Middle frontal gyrus (tissue), 1 donor: ENCODE data around the gene RWDD1.

Experiments
- DNase-seq: peaks from one replicate; pipeline ENCODE4 v3.0.0-alpha.2; 2015; ENCODE audit warnings: low spot score; ENCODE audit errors: extremely low spot score

Gene RWDD1

GRCh38 chr6:116605935-116606334, 34.6 kb downstream of the RWDD1 start:
- DNase-seq = no peak

DNA sequence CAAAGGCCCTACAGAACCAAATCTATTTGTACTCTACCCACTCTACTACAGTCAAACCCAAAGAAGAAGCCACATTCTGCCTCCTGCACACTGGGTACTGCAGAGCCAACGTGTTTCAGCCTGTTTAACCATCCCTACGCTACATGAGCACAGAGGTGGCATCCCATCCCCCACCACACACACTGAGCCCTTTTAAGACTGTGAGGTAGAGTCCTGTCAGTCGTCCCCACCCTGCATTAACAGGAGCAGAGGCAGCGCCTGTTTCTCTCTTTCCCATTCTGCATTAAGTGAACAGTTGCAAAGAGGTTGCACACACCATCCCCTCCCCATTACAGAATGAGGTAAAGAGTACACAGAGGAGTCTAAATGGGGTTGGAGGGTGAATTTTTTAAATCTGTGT, 39.8 kb downstream of the RWDD1 start:
- no peak for DNase-seq

GRCh38 chr6:116615937-116616736, 44.8 kb downstream of the RWDD1 start, which contains the start of gene RSPH4A:
Gene RSPH4A, plus strand, starts transcription at chr6:116616479. Its CDS starts 145 bp downstream, at chr6:116616624.
- DNase-seq = peak; percentile 83

GRCh38 chr6:116616737-116617053, 45.4 kb downstream of the RWDD1 start:
- DNase-seq = no peak

DNA sequence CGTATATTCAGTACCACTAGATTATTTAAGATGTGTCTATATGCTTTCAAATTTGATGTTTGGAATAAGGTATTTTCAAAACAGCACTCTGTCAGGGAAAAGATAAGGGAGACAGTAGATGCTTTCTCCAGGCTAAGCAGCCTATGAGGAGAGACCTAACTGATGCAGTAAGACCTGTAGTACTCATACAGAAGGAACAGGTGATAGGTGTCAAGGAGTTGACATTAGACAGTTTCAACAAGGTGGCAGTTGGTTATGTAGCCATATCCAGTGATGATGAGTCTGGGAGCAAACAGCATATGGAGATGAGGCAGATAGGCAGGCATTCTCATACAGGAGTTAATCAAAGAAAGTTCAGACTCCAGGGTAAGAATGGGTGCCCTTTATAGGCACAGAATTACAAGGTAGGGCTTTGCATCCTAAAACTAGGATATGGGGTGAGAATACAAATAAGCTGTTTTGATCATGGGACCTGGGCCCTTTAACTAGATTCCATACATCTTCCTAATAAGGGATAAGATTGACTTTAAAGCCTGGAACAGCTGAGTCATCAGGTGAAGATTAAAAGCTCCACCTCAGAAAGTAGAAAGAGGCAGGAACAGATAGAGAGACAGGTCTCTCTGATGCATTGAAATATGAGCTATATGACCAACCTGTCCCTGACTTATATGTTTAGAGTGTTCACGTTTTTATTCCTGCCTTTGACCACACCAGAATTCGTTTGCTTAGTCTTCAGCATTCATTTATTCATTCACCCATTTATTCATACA, 52.9 kb downstream of the RWDD1 start:
- DNase-seq = no peak

DNA sequence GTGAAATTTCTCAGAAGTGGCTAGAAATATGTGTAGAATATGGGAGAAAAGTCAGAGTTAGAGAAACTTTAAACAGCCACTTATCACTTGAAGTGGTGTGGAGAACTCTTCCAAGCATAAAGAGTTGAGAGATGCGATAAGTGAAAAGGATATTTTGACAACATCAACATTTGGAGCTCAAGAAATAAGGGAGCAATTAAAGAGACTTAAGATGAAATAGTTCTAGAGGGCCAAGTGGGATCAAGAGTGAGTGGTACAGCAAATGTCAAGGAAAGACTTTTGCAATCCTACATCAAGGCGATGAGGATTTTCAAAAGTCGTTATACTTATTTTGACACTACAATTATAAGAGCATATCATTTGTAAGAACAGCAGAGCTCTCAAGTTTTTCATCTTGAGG, 54.6 kb downstream of the RWDD1 start:
- no peak for DNase-seq

DNA sequence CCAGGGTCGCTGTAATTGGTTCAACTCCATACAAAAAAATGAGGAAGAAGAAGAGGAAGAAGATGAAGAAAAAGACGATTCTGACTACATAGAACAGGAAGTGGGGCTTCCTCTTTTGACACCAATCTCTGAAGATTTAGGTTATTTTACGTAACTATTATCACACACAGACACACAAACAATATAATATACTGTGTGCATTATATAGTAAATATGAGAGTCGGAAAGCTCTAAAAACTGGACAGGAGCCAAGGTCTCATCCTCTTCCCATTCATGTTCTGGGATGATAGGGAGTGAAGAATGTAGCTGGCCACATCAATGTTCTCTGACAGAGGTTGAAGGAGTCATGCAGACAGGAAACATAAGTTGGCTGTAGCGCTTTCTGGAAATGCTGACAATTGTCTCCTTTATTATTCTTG, 58.3 kb downstream of the RWDD1 start:
- DNase-seq = no peak

GRCh38 chr6:116631379-116631990, 60.2 kb downstream of the RWDD1 start:
- no peak for DNase-seq

DNA sequence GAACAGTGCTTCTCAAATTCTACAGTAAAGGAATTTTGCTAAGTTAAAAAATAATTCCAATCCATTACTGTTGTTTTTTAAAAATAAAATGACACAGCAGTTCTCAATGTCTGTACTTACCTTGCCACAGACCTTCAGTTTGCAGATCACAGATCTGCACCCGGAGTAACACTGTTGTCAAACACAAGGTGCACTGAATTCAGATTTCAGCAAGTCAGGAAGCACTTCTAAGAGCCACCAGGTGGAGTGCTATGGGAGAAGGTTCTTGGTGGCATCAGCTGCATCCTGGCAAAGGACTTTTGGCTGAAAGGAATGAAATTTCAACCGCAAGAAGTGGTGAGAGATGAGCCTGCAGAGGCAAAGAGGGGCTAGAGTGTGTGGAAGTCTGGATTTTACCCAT, 62.4 kb downstream of the RWDD1 start:
- DNase-seq = no peak
